HG02798 (cell line): ENCODE measurements around the gene TMEM240.
"Not testable (repeated sequence)": the region's sequence is repeated elsewhere in the genome, so short reads cannot be mapped to it uniquely, and the experiment has no call there.

Experiments used
- ATAC-seq: cut with Tn5 transposase; IDR thresholded peaks from one replicate; pipeline ENCODE4 v1.9.1; 2021; ENCODE audit warnings: mild to moderate bottlenecking; ENCODE audit not compliant: unreplicated experiment, poor library complexity

Gene TMEM240

GRCh38 chr1:1505801-1506200 is 34.6 kb downstream of the TMEM240 start:
- ATAC-seq = not testable (repeated sequence)

GRCh38 chr1:1505366-1505798 is 35.0 kb downstream of the TMEM240 start:
- peak; percentile 51 for ATAC-seq

- ATAC-seq = not testable (repeated sequence)
These were observed 35.6 kb downstream of the TMEM240 start for GRCh38 chr1:1504777-1505365.

- ATAC-seq = not testable (repeated sequence)
These were observed 44.9 kb downstream of the TMEM240 start for GRCh38 chr1:1495461-1495975.

GRCh38 chr1:1494311-1494710 is 46.1 kb downstream of the TMEM240 start:
- ATAC-seq = not testable (repeated sequence)

- no peak for ATAC-seq
These were observed 48.8 kb downstream of the TMEM240 start for GRCh38 chr1:1491601-1492000.

GRCh38 chr1:1490633-1491230 is 49.7 kb downstream of the TMEM240 start:
- ATAC-seq = no peak

GRCh38 chr1:1489861-1490260 is 50.6 kb downstream of the TMEM240 start:
- no peak for ATAC-seq

- ATAC-seq = no peak
These were observed 51.2 kb downstream of the TMEM240 start for GRCh38 chr1:1489231-1489630.

GRCh38 chr1:1487701-1488100 is 52.7 kb downstream of the TMEM240 start:
- no peak for ATAC-seq

GRCh38 chr1:1485755-1486317 is 54.6 kb downstream of the TMEM240 start:
- ATAC-seq = not testable (repeated sequence)

- ATAC-seq = not testable (repeated sequence)
These were observed 55.3 kb downstream of the TMEM240 start for GRCh38 chr1:1484976-1485750.
